ENCODE measurements around the gene AGTPBP1.

- no peak for TF ChIP-seq CTCF (IDR thresholded peaks at IDR 0.05)
- TF ChIP-seq POLR2A (IDR thresholded peaks at IDR 0.05), result no peak
Observed at GRCh38 chr9:85700330-85700729, 41.4 kb downstream of the AGTPBP1 start.
